HepG2 (cell line): ENCODE data around the gene TRAF4. TPM values are rescaled to one million over a fixed set of nuclear protein-coding genes. Genes with fewer than 3 reads are reported as not detected.

ENCODE experiments used
- DR1 ChIP-seq: sonication (generic); formaldehyde crosslinking; IDR thresholded peaks from 2 replicates; pipeline ENCODE4 v1.8.0; 2021; ENCODE audit warnings: mild to moderate bottlenecking, missing genetic modification reagents, inconsistent platforms
- FOSL2 ChIP-seq: sonication (generic); formaldehyde crosslinking; IDR thresholded peaks from 2 replicates; pipeline ENCODE4 v1.4.0; 2020; ENCODE audit warnings: missing genetic modification reagents
- FOXA1 ChIP-seq, 2 experiments: fragments of 450-650 bp in 1 of 2; sonication (generic) in 1 of 2; formaldehyde crosslinking in 1 of 2; IDR thresholded peaks; 2 replicates each; pipeline versions ENCODE4 v1.4.0 to v1.6.1; 2016 to 2020; ENCODE audit warnings: missing genetic modification reagents in 1 of 2
- FOXK2 ChIP-seq: fragments of 450-650 bp; IDR thresholded peaks from 2 replicates; pipeline ENCODE4 v1.6.1; 2016
- GATAD2A ChIP-seq: IDR thresholded peaks from 2 replicates; pipeline ENCODE4 v1.6.1; 2016
- GLI4 ChIP-seq: sonication (generic); formaldehyde crosslinking; IDR thresholded peaks from 2 replicates; pipeline ENCODE4 v1.5.1; 2020; ENCODE audit warnings: missing genetic modification reagents, mild to moderate bottlenecking, moderate library complexity, borderline replicate concordance
- HMG20B ChIP-seq: conservative IDR thresholded peaks from 2 replicates; pipeline ENCODE4 v1.6.1; 2016; ENCODE audit warnings: missing genetic modification reagents, missing compliant biosample characterization
- HOXD1 ChIP-seq: sonication (generic); formaldehyde crosslinking; IDR thresholded peaks from 2 replicates; pipeline ENCODE4 v1.5.0; 2020; ENCODE audit warnings: missing genetic modification reagents
- IKZF1 ChIP-seq: fragments of 450-650 bp; IDR thresholded peaks from 2 replicates; pipeline ENCODE4 v1.7.1; 2016
- ISL2 ChIP-seq: sonication (generic); formaldehyde crosslinking; IDR thresholded peaks from 2 replicates; pipeline ENCODE4 v1.5.0; 2020; ENCODE audit warnings: missing genetic modification reagents
- KDM1A ChIP-seq: IDR thresholded peaks from 2 replicates; pipeline ENCODE4 v1.6.1; 2016; ENCODE audit warnings: missing compliant biosample characterization
- MATR3 ChIP-seq: sonication (generic); formaldehyde crosslinking; IDR thresholded peaks from 2 replicates; pipeline ENCODE4 v1.4.0; 2020; ENCODE audit warnings: missing genetic modification reagents
- MAZ ChIP-seq, 2 experiments: sonication (generic) in 1 of 2; formaldehyde crosslinking in 1 of 2; IDR thresholded peaks; 2 replicates each; pipeline versions ENCODE4 v1.5.0 to v1.6.1; 2012 to 2020; ENCODE audit warnings: low read depth in 2 of 2, mild to moderate bottlenecking in 2 of 2, borderline replicate concordance in 1 of 2, improper control_type of control experiment in 1 of 2, low read length in 1 of 2, missing genetic modification reagents in 1 of 2, moderate library complexity in 1 of 2
- MEF2D ChIP-seq: sonication (generic); formaldehyde crosslinking; IDR thresholded peaks from 2 replicates; pipeline ENCODE4 v1.5.1; 2020; ENCODE audit warnings: mild to moderate bottlenecking, missing genetic modification reagents
- NFKBIZ ChIP-seq: IDR thresholded peaks from 2 replicates; pipeline ENCODE4 v1.6.1; 2018; ENCODE audit warnings: missing genetic modification reagents, missing compliant biosample characterization
- NR2F6 ChIP-seq, 2 experiments: IDR thresholded peaks; 2 replicates each; pipeline ENCODE4 v1.6.1; 2016; ENCODE audit warnings: antibody characterized with exemption in 1 of 2, mild to moderate bottlenecking in 1 of 2
- TGIF2 ChIP-seq: IDR thresholded peaks from 2 replicates; pipeline ENCODE4 v1.6.1; 2016; ENCODE audit warnings: control low read depth, missing compliant biosample characterization
- ZC3H13 ChIP-seq: sonication (generic); formaldehyde crosslinking; IDR thresholded peaks from 2 replicates; pipeline ENCODE4 v1.8.1; 2023; ENCODE audit warnings: mild to moderate bottlenecking, missing genetic modification reagents, moderate library complexity
- ZMAT3 ChIP-seq: sonication (generic); formaldehyde crosslinking; conservative IDR thresholded peaks from 2 replicates; pipeline ENCODE4 v1.7.0; 2021; ENCODE audit warnings: missing genetic modification reagents
- ZNF18 ChIP-seq: sonication (generic); formaldehyde crosslinking; IDR thresholded peaks from 2 replicates; pipeline ENCODE4 v1.8.0; 2022; ENCODE audit warnings: mild to moderate bottlenecking, missing genetic modification reagents; ENCODE audit not compliant: insufficient replicate concordance
- ZNF281 ChIP-seq: sonication (generic); formaldehyde crosslinking; IDR thresholded peaks from 2 replicates; pipeline ENCODE4 v1.4.0; 2020; ENCODE audit warnings: missing genetic modification reagents, borderline replicate concordance
- ZNF441 ChIP-seq: sonication (generic); formaldehyde crosslinking; IDR thresholded peaks from 2 replicates; pipeline ENCODE4 v1.7.0; 2021; ENCODE audit warnings: missing genetic modification reagents, borderline replicate concordance
- ZNF569 ChIP-seq: sonication (generic); formaldehyde crosslinking; IDR thresholded peaks from 2 replicates; pipeline ENCODE4 v1.5.0; 2020; ENCODE audit warnings: mild to moderate bottlenecking, missing genetic modification reagents, moderate library complexity, borderline replicate concordance
- ZNF597 ChIP-seq: sonication (generic); formaldehyde crosslinking; IDR thresholded peaks from 2 replicates; pipeline ENCODE4 v1.5.0; 2020; ENCODE audit warnings: missing genetic modification reagents
- ZNF7 ChIP-seq: IDR thresholded peaks from 2 replicates; pipeline ENCODE4 v1.6.1; 2016; ENCODE audit warnings: missing biosample characterization, missing genetic modification reagents
- ZSCAN21 ChIP-seq: sonication (generic); formaldehyde crosslinking; IDR thresholded peaks from 2 replicates; pipeline ENCODE4 v1.8.0; 2022; ENCODE audit warnings: mild to moderate bottlenecking, missing genetic modification reagents, moderate library complexity, borderline replicate concordance
- polyA plus RNA-seq, 8 experiments: library from polyadenylated mRNA; depleted of rRNA in 3 of 8; stranded (reverse) in 7 of 8; unstranded in 1 of 8; fragments of >200 nt; fragmentation: Illumina TruSeq in 4 of 8; extraction: Trizol in 4 of 8; gene quantifications; 2 replicates each; pipeline versions ENCODE4 v1.2.1 to v1.2.3, GENCODE V29; 2011 to 2016; ENCODE audit warnings: low read depth in 4 of 8, missing spikeins in 1 of 8, mixed read lengths in 1 of 8; ENCODE audit not compliant: insufficient read depth in 1 of 8
- total RNA-seq, 5 experiments: library from RNA; depleted of rRNA; stranded (reverse); fragments of >200 nt; fragmentation: Illumina TruSeq; extraction: Trizol; gene quantifications; 2 replicates each; pipeline ENCODE4 v1.2.3, GENCODE V29; 2016; ENCODE audit warnings: low read depth in 1 of 5

The TRAF4 gene
- total and polyA plus RNA-seq, 2 of the 13 experiments (the other 11 are each of a cell fraction or from before 2014, with no cell fraction given) = 86.0 to 89.9 TPM

GRCh38 chr17:28698253-28698941, 45.4 kb upstream of the TRAF4 start (continued):
- TF ChIP-seq NR2F6 (IDR thresholded peaks at IDR 0.05) (peak; percentile 37; the same call in 1 of the 2 replicates), NR2F6 (CRISPR knock-in tag; IDR thresholded peaks at IDR 0.05) (peak; percentile 84; the same call in 1 of the 2 replicates), TGIF2 (CRISPR knock-in tag) (peak; percentile 62), ZC3H13 (CRISPR knock-in tag) (peak; percentile 72; the same call in 1 of the 2 replicates), ZNF7 (CRISPR knock-in tag) (peak; percentile 53; the same call in 1 of the 2 replicates), ZSCAN21 (CRISPR knock-in tag) (peak; percentile 84; the same call in 1 of the 2 replicates), ISL2 (CRISPR knock-in tag) (peak; percentile 67), MAZ (IDR thresholded peaks at IDR 0.05; ENCODE audit: borderline replicate concordance, low read depth, low read length) (0 out of 2 replicates have a peak, but pooled peaks have one; percentile 9), MAZ (CRISPR knock-in tag; IDR thresholded peaks at IDR 0.05; ENCODE audit: low read depth) (peak; percentile 37), NFKBIZ (peak; percentile 39; the same call in 1 of the 2 replicates), IKZF1 (no peak), ZNF18 (CRISPR knock-in tag) (peak; percentile 91), FOXK2 (peak; percentile 56; the same call in 1 of the 2 replicates), HOXD1 (no peak), ZNF597 (no peak), ZNF569 (CRISPR knock-in tag) (no peak), ZNF281 (CRISPR knock-in tag) (peak; percentile 95), KDM1A (CRISPR knock-in tag) (no peak), MEF2D (CRISPR knock-in tag) (peak; percentile 73), FOXA1 (IDR thresholded peaks at IDR 0.05) (no peak), FOXA1 (CRISPR knock-in tag; IDR thresholded peaks at IDR 0.05) (0 out of 2 replicates have a peak, but pooled peaks have one; percentile 24), GATAD2A (CRISPR knock-in tag) (peak; percentile 96), ZMAT3 (CRISPR knock-in tag) (no peak), MATR3 (CRISPR knock-in tag) (no peak), DR1 (CRISPR knock-in tag) (peak; percentile 91), GLI4 (CRISPR knock-in tag) (peak; percentile 66; the same call in 1 of the 2 replicates), ZNF441 (CRISPR knock-in tag) (peak; percentile 72; the same call in 1 of the 2 replicates), HMG20B (no peak), FOSL2 (peak; percentile 86)
